Trophoblast cell (in vitro differentiated cells and primary cell): ENCODE measurements around the gene KCND3.

Experiments
- DNase-seq, 2 donors: peaks; one replicate each; pipeline ENCODE4 v3.0.0-alpha.2; 2016
- H2AFZ ChIP-seq: 2 replicates; pipeline ENCODE4 v1.6.1; 2013; ENCODE audit warnings: low read length, moderate library complexity, mild to moderate bottlenecking; ENCODE audit not compliant: insufficient read depth, poor library complexity
- H2AK5ac ChIP-seq: 2 replicates; pipeline ENCODE4 v1.6.1; 2013; ENCODE audit warnings: mild to moderate bottlenecking, low read length
- H2BK120ac ChIP-seq: 2 replicates; pipeline ENCODE4 v1.6.1; 2013; ENCODE audit warnings: low read length, mild to moderate bottlenecking, moderate library complexity; ENCODE audit not compliant: insufficient read depth, poor library complexity
- H2BK12ac ChIP-seq: 2 replicates; pipeline ENCODE4 v1.6.1; 2013; ENCODE audit warnings: mild to moderate bottlenecking, low read length, moderate library complexity
- H2BK5ac ChIP-seq: 2 replicates; pipeline ENCODE4 v1.6.1; 2013; ENCODE audit warnings: low read length, low read depth, moderate library complexity, mild to moderate bottlenecking; ENCODE audit not compliant: poor library complexity
- H3K14ac ChIP-seq: 2 replicates; pipeline ENCODE4 v1.6.1; 2013; ENCODE audit warnings: mild to moderate bottlenecking, low read length
- H3K18ac ChIP-seq: 2 replicates; pipeline ENCODE4 v1.6.1; 2013; ENCODE audit warnings: mild to moderate bottlenecking, low read length
- H3K23ac ChIP-seq: 2 replicates; pipeline ENCODE4 v1.6.1; 2013; ENCODE audit warnings: low read length
- H3K27ac ChIP-seq: 2 replicates; pipeline ENCODE4 v1.5.1; 2013; ENCODE audit warnings: low read depth, mild to moderate bottlenecking, inconsistent platforms, low read length, moderate library complexity
- H3K27me3 ChIP-seq: 2 replicates; pipeline ENCODE4 v1.6.1; 2013; ENCODE audit warnings: inconsistent platforms, mild to moderate bottlenecking, low read length, moderate library complexity; ENCODE audit not compliant: insufficient read depth
- H3K36me3 ChIP-seq, 2 experiments: 1 replicate in 1 of 2; 2 replicates in 1 of 2; pipeline ENCODE4 v1.6.1; 2013; ENCODE audit warnings: low read length in 2 of 2, mild to moderate bottlenecking in 2 of 2, moderate library complexity in 1 of 2; ENCODE audit not compliant: insufficient read depth in 2 of 2, control insufficient read depth in 1 of 2
- H3K4ac ChIP-seq: 2 replicates; pipeline ENCODE4 v1.6.1; 2013; ENCODE audit warnings: low read depth, mild to moderate bottlenecking, low read length, moderate library complexity
- H3K4me1 ChIP-seq, 2 experiments: 1 replicate in 1 of 2; 2 replicates in 1 of 2; pipeline ENCODE4 v1.6.1; 2013; ENCODE audit warnings: low read length in 2 of 2, mild to moderate bottlenecking in 2 of 2, moderate library complexity in 1 of 2; ENCODE audit not compliant: insufficient read depth in 2 of 2, control insufficient read depth in 1 of 2
- H3K4me2 ChIP-seq: 2 replicates; pipeline ENCODE4 v1.6.1; 2013; ENCODE audit warnings: inconsistent platforms, mild to moderate bottlenecking, low read length, moderate library complexity
- H3K4me3 ChIP-seq: 2 replicates; pipeline ENCODE4 v1.5.1; 2013; ENCODE audit warnings: mild to moderate bottlenecking, low read depth, low read length, inconsistent platforms
- H3K79me1 ChIP-seq: one replicate; pipeline ENCODE4 v1.6.1; 2013; ENCODE audit warnings: low read length
- H3K79me2 ChIP-seq: 2 replicates; pipeline ENCODE4 v1.6.1; 2013; ENCODE audit warnings: low read length, mild to moderate bottlenecking; ENCODE audit not compliant: control insufficient read depth, insufficient read depth, poor library complexity
- H3K9ac ChIP-seq: 2 replicates; pipeline ENCODE4 v1.6.1; 2013; ENCODE audit warnings: mild to moderate bottlenecking, low read length
- H3K9me3 ChIP-seq: 2 replicates; pipeline ENCODE4 v1.6.1; 2013; ENCODE audit warnings: low read depth, mild to moderate bottlenecking, control low read depth, inconsistent platforms, low read length; ENCODE audit not compliant: insufficient read depth
- H4K12ac ChIP-seq: 2 replicates; pipeline ENCODE4 v1.6.1; 2013; ENCODE audit warnings: low read depth, mild to moderate bottlenecking, low read length, moderate library complexity
- H4K8ac ChIP-seq: 2 replicates; pipeline ENCODE4 v1.6.1; 2013; ENCODE audit warnings: low read depth, mild to moderate bottlenecking, low read length, moderate library complexity
- H4K91ac ChIP-seq: one replicate; pipeline ENCODE4 v1.6.1; 2013; ENCODE audit warnings: low read depth, mild to moderate bottlenecking, low read length, moderate library complexity
- WGBS: extraction: QIAGEN DNeasy Blood & Tissue Kit; methylation state at CpG from one replicate; pipeline ENCODE4 v1.1.7; 2013; ENCODE audit warnings: missing lambda C conversion rate; ENCODE audit not compliant: insufficient read length, insufficient coverage; ENCODE audit errors: extremely low coverage; 5-methylcytosine and 5-hydroxymethylcytosine counted together

The KCND3 gene

GRCh38 chr1:111891566-111891965 lies 97.9 kb downstream of the KCND3 start:
- no peak overlapping the region for H4K91ac ChIP-seq
- no peaks in the 10 kb centered on the region for H3K79me2 ChIP-seq
- no peaks in the 10 kb centered on the region for H3K79me1 ChIP-seq
- H2AFZ ChIP-seq = no peak overlapping the region
- DNase-seq = no peak
- H3K14ac ChIP-seq = no peak overlapping the region
- H4K8ac ChIP-seq = no peak overlapping the region
- no peak overlapping the region for H3K23ac ChIP-seq
- no peak overlapping the region for H3K4me2 ChIP-seq
- H2AK5ac ChIP-seq = no peak overlapping the region
- H3K18ac ChIP-seq = no peak overlapping the region
- no peak overlapping the region for H2BK5ac ChIP-seq
- H3K4me3 ChIP-seq = no peak overlapping the region
- H3K36me3 ChIP-seq = no peaks in the 10 kb centered on the region
- H4K12ac ChIP-seq = no peak overlapping the region
- no peak overlapping the region for H2BK12ac ChIP-seq
- H3K9ac ChIP-seq = no peak overlapping the region
- H3K4ac ChIP-seq = no peak overlapping the region
- no peak overlapping the region for H3K27ac ChIP-seq
- H3K9me3 ChIP-seq = no peaks in the 10 kb centered on the region
- H3K27me3 ChIP-seq = no peaks in the 10 kb centered on the region
- no peaks in the 10 kb centered on the region for H3K4me1 ChIP-seq
- WGBS = no CpG with 5 or more reads among the region's 3 CpGs
- H2BK120ac ChIP-seq = no peak overlapping the region

GRCh38 chr1:111888740-111889376 lies 100.6 kb downstream of the KCND3 start:
- H3K4me1 ChIP-seq = no peaks in the 10 kb centered on the region
- H3K79me2 ChIP-seq = no peaks in the 10 kb centered on the region
- H2AFZ ChIP-seq = no peak overlapping the region
- no peak overlapping the region for H3K14ac ChIP-seq
- no peak overlapping the region for H2BK5ac ChIP-seq
- no peaks in the 10 kb centered on the region for H3K79me1 ChIP-seq
- no peak overlapping the region for H2BK12ac ChIP-seq
- no peaks in the 10 kb centered on the region for H3K27me3 ChIP-seq
- no peak for DNase-seq
- no peaks in the 10 kb centered on the region for H3K36me3 ChIP-seq
- WGBS = no CpG with 5 or more reads among the region's 8 CpGs
- H3K23ac ChIP-seq = no peak overlapping the region
- H3K27ac ChIP-seq = no peak overlapping the region
- no peak overlapping the region for H2AK5ac ChIP-seq
- no peak overlapping the region for H3K9ac ChIP-seq
- H4K12ac ChIP-seq = no peak overlapping the region
- H4K91ac ChIP-seq = no peak overlapping the region
- H3K18ac ChIP-seq = no peak overlapping the region
- H3K9me3 ChIP-seq = no peaks in the 10 kb centered on the region
- no peak overlapping the region for H3K4ac ChIP-seq
- H3K4me3 ChIP-seq = no peak overlapping the region
- H4K8ac ChIP-seq = no peak overlapping the region
- H3K4me2 ChIP-seq = no peak overlapping the region
- H2BK120ac ChIP-seq = no peak overlapping the region

GRCh38 chr1:111887875-111888274 lies 101.6 kb downstream of the KCND3 start:
- Histone ChIP-seq H4K91ac (no peak overlapping the region), H3K4me3 (no peak overlapping the region), H2BK12ac (no peak overlapping the region), H3K27me3 (no peaks in the 10 kb centered on the region), H3K4me1 (no peaks in the 10 kb centered on the region), H3K18ac (no peak overlapping the region), H3K79me2 (no peaks in the 10 kb centered on the region), H3K36me3 (no peaks in the 10 kb centered on the region), H3K79me1 (no peaks in the 10 kb centered on the region), H2BK120ac (no peak overlapping the region), H3K9ac (no peak overlapping the region), H3K4me2 (no peak overlapping the region), H3K14ac (no peak overlapping the region), H2AK5ac (no peak overlapping the region), H2AFZ (no peak overlapping the region), H3K23ac (no peak overlapping the region), H2BK5ac (no peak overlapping the region), H4K8ac (no peak overlapping the region), H3K4ac (no peak overlapping the region), H3K9me3 (peaks cover 1% of the 10 kb centered on the region), H4K12ac (no peak overlapping the region), H3K27ac (no peak overlapping the region)
- no peak for DNase-seq
- WGBS = no CpG with 5 or more reads among the region's 1 CpG

- DNase-seq = no peak
- no peak overlapping the region for H2BK120ac ChIP-seq
- H2BK5ac ChIP-seq = no peak overlapping the region
- H4K12ac ChIP-seq = no peak overlapping the region
- H4K91ac ChIP-seq = no peak overlapping the region
- no peak overlapping the region for H2BK12ac ChIP-seq
- H3K36me3 ChIP-seq = no peaks in the 10 kb centered on the region
- H3K79me2 ChIP-seq = no peaks in the 10 kb centered on the region
- H4K8ac ChIP-seq = no peak overlapping the region
- no peak overlapping the region for H3K27ac ChIP-seq
- no peak overlapping the region for H2AFZ ChIP-seq
- no peaks in the 10 kb centered on the region for H3K79me1 ChIP-seq
- H3K4me2 ChIP-seq = no peak overlapping the region
- no peaks in the 10 kb centered on the region for H3K4me1 ChIP-seq
- H3K23ac ChIP-seq = no peak overlapping the region
- H3K4ac ChIP-seq = no peak overlapping the region
- no peak overlapping the region for H3K9ac ChIP-seq
- no peaks in the 10 kb centered on the region for H3K27me3 ChIP-seq
- no peak overlapping the region for H3K18ac ChIP-seq
- peaks cover 2% of the 10 kb centered on the region for H3K9me3 ChIP-seq
- H2AK5ac ChIP-seq = no peak overlapping the region
- WGBS = no CpG with 5 or more reads among the region's 3 CpGs
- no peak overlapping the region for H3K4me3 ChIP-seq
- H3K14ac ChIP-seq = no peak overlapping the region
Measured at GRCh38 chr1:111887385-111887784, 102.1 kb downstream of the KCND3 start.
